Mesothelial cell of epicardium (in vitro differentiated cells): ENCODE results near the gene MAML1. TPM values are rescaled to one million over a fixed set of nuclear protein-coding genes. Genes with fewer than 3 reads are reported as not detected.

ENCODE experiments used
- DNase-seq, 2 experiments: peaks; one replicate each; pipeline ENCODE4 v3.0.0; 2021; ENCODE audit warnings: low spot score in 2 of 2; ENCODE audit not compliant: unreplicated experiment in 2 of 2
- H3K27ac Mint-ChIP-seq: 2 replicates; pipeline ENCODE4 v1.8.0; 2021; ENCODE audit warnings: mixed read lengths
- H3K27me3 Mint-ChIP-seq: 2 replicates; pipeline ENCODE4 v1.8.0; 2021; ENCODE audit warnings: low read depth, mixed read lengths
- H3K36me3 Mint-ChIP-seq: 2 replicates; pipeline ENCODE4 v1.8.0; 2021; ENCODE audit warnings: mixed read lengths
- H3K4me1 Mint-ChIP-seq: 2 replicates; pipeline ENCODE4 v1.8.0; 2021; ENCODE audit warnings: mixed read lengths
- H3K4me3 Mint-ChIP-seq: 2 replicates; pipeline ENCODE4 v1.8.0; 2021; ENCODE audit warnings: mild to moderate bottlenecking, moderate library complexity, mixed read lengths
- H3K9me3 Mint-ChIP-seq: 2 replicates; pipeline ENCODE4 v1.8.0; 2021; ENCODE audit warnings: mixed read lengths
- total RNA-seq: library from RNA; stranded (reverse); gene quantifications from 3 replicates; pipeline ENCODE4 v1.2.1, GENCODE V29; 2021
- TF ChIP-seq, protein P1 (sequence below): fragments of 200-600 bp; sonication (generic); IDR thresholded peaks from one replicate; pipeline ENCODE4 v1.5.0; 2021; ENCODE audit warnings: antibody characterized with exemption; ENCODE audit not compliant: unreplicated experiment

Gene MAML1
- total RNA-seq, 1 donor from 2014 or later, result 49.6 TPM

DNA sequence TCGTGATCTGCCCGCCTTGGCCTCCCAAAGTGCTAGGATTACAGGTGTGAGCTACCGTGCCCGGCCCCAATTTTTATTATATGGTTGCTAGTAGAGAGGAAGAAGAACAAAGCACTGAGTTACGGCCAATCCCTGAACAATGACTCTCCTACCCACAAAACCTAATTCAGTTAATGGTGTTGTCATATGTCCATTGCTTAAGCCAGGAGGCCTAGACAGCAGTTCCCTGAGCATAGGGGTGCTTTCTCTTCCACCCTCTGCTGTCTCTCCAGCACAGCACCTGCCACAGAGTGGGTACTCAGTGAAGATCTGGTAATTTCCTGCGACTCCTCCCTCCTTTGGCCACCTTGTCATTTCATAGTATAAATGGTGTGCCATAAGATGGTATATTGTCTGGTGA is 39.7 kb downstream of the MAML1 start:
- Mint-ChIP-seq H3K4me1 (no peaks in the 10 kb centered on the region), H3K4me3 (no peak overlapping the region), H3K27me3 (no peaks in the 10 kb centered on the region), H3K9me3 (no peaks in the 10 kb centered on the region), H3K36me3 (peaks cover 47% of the 10 kb centered on the region), H3K27ac (no peak overlapping the region)
- no peak for DNase-seq
- TF ChIP-seq, protein P1, sequence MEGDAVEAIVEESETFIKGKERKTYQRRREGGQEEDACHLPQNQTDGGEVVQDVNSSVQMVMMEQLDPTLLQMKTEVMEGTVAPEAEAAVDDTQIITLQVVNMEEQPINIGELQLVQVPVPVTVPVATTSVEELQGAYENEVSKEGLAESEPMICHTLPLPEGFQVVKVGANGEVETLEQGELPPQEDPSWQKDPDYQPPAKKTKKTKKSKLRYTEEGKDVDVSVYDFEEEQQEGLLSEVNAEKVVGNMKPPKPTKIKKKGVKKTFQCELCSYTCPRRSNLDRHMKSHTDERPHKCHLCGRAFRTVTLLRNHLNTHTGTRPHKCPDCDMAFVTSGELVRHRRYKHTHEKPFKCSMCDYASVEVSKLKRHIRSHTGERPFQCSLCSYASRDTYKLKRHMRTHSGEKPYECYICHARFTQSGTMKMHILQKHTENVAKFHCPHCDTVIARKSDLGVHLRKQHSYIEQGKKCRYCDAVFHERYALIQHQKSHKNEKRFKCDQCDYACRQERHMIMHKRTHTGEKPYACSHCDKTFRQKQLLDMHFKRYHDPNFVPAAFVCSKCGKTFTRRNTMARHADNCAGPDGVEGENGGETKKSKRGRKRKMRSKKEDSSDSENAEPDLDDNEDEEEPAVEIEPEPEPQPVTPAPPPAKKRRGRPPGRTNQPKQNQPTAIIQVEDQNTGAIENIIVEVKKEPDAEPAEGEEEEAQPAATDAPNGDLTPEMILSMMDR, result no peak

DNA sequence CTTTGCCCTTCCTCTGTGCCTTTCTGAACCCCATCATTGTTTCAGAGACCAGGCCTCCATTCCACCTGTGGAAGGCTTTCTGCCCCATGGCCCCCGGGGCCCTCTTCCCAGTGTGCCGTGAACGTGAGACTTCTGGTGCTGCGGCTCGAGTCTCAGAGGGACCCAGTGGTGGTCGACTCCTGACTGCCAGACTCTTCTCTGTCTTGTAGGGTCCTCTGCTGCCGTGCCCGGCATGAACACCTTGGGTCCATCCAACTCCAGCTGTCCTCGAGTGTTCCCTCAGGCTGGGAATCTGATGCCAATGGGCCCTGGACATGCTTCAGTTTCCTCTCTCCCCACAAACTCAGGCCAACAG is 41.0 kb downstream of the MAML1 start:
- TF ChIP-seq, protein P1, result no peak
- Mint-ChIP-seq H3K36me3 (peaks cover 50% of the 10 kb centered on the region), H3K9me3 (no peaks in the 10 kb centered on the region), H3K4me3 (no peak overlapping the region), H3K27me3 (no peaks in the 10 kb centered on the region), H3K4me1 (no peaks in the 10 kb centered on the region), H3K27ac (no peak overlapping the region)
- no peak for DNase-seq

DNA sequence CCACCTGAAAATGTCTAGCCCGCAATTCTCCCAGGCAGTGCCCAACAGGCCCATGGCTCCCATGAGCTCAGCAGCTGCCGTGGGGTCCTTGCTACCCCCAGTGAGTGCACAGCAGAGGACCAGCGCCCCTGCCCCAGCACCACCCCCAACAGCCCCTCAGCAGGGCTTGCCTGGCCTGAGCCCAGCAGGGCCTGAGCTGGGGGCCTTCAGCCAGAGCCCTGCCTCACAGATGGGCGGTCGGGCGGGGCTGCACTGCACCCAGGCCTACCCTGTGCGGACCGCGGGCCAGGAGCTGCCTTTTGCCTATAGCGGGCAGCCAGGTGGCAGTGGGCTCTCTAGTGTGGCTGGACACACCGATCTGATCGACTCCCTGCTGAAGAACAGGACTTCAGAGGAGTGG is 41.8 kb downstream of the MAML1 start:
- Mint-ChIP-seq H3K4me3 (no peak overlapping the region), H3K27ac (no peak overlapping the region)

DNA sequence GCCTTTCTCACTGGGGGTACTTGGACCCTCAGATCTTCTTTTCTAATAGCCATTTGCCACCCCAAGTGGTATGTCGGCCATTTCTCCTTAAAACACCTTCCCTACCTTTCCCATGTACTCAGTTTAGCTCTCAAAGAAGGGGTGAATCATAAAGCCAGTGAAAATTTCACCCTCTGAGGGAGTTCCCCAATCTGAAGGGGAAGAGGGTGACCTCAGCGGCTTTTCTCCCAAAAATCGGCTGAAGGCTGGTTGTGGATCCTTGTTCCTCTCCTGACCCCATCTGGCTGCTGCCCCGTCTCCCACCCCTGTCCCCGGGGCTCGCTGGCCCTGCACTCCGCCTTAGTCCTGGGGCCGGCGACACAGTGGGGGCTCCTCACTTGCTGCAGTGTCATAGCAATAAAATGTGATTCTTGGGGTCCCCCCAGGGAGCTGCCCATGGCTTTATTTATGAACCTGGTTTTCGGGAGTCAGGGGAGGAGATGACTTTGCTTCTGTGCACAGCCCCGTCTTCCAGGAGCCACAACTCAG is 43.9 kb downstream of the MAML1 start:
- no peak for DNase-seq
- H3K9me3 Mint-ChIP-seq, result no peaks in the 10 kb centered on the region
- no peak overlapping the region for H3K27ac Mint-ChIP-seq
- TF ChIP-seq, protein P1, result no peak
- no peaks in the 10 kb centered on the region for H3K4me1 Mint-ChIP-seq
- no peaks in the 10 kb centered on the region for H3K27me3 Mint-ChIP-seq
- no peak overlapping the region for H3K4me3 Mint-ChIP-seq
- H3K36me3 Mint-ChIP-seq, result peaks cover 42% of the 10 kb centered on the region

More for the DNA sequence above, 41.8 kb downstream of the MAML1 start:
- H3K9me3 Mint-ChIP-seq, result no peaks in the 10 kb centered on the region
- no peaks in the 10 kb centered on the region for H3K27me3 Mint-ChIP-seq
- no peak for DNase-seq
- H3K4me1 Mint-ChIP-seq, result no peaks in the 10 kb centered on the region
- peaks cover 49% of the 10 kb centered on the region for H3K36me3 Mint-ChIP-seq
- TF ChIP-seq, protein P1, result no peak

DNA sequence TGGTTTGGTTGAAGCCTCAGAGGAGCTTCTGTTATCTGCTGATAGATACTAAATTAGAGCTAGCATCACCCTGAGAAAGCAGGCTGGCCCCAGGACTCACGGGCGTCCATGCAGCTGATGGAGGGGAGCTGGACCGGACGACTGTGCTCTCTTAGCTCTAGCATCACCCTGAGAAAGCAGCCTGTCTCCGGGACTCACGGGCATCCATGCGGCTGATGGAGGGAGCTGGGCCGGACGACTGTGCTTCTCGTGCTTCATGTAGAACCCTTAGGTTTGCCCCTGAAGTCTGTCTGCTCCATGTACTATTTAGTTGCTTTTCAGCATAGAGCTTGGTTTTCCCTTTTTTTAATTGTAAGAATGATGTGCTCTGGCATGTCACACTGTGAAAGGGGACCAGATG is 44.8 kb downstream of the MAML1 start:
- Mint-ChIP-seq H3K4me1 (no peaks in the 10 kb centered on the region), H3K27ac (peak overlapping the region; percentile 25), H3K4me3 (no peak overlapping the region), H3K9me3 (no peaks in the 10 kb centered on the region), H3K36me3 (peaks cover 41% of the 10 kb centered on the region), H3K27me3 (no peaks in the 10 kb centered on the region)
- DNase-seq, result no peak
- TF ChIP-seq, protein P1, result no peak

DNA sequence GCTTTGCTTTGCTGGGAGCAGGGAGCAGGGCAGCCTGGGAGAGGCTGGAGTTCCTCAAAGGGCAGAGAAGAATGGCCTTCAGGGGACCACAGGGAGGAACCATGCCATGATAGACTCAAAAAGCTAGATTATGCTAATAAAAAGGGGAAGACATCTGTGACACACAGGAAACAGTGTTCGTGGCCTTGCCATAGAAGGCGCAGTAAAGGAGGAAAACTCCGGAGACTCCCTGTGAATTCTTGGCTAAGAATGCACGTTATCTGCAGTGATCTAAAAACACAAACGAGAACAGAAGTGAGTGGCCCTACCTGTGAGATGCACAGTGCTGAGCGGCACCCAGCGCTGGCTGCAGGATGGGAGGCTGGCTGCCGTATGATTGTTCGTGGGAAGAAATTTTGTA is 45.3 kb downstream of the MAML1 start:
- Mint-ChIP-seq H3K27me3 (no peaks in the 10 kb centered on the region), H3K4me1 (no peaks in the 10 kb centered on the region), H3K4me3 (no peak overlapping the region), H3K27ac (no peak overlapping the region), H3K36me3 (peaks cover 38% of the 10 kb centered on the region), H3K9me3 (no peaks in the 10 kb centered on the region)
- no peak for DNase-seq
- TF ChIP-seq, protein P1, result no peak
